HG02852 (cell line): ENCODE results near the gene PI4K2B.
"Not testable (repeated sequence)": the region's sequence is repeated elsewhere in the genome, so short reads cannot be mapped to it uniquely, and the experiment has no call there.

Experiments
- ATAC-seq: cut with Tn5 transposase; IDR thresholded peaks from one replicate; pipeline ENCODE4 v1.9.1; 2021; ENCODE audit warnings: mild to moderate bottlenecking, moderate library complexity; ENCODE audit not compliant: unreplicated experiment

PI4K2B gene

GRCh38 chr4:25302626-25303025 is 68.8 kb downstream of the PI4K2B start:
- no peak for ATAC-seq

- ATAC-seq = no peak
Measured at GRCh38 chr4:25303578-25303977, 69.7 kb downstream of the PI4K2B start.

GRCh38 chr4:25306518-25307057 is 72.8 kb downstream of the PI4K2B start:
- ATAC-seq = no peak

GRCh38 chr4:25307596-25307995 is 73.8 kb downstream of the PI4K2B start:
- no peak for ATAC-seq

- no peak for ATAC-seq
Measured at GRCh38 chr4:25308306-25308705, 74.5 kb downstream of the PI4K2B start.

- ATAC-seq = no peak
Measured at GRCh38 chr4:25308761-25309160, 74.9 kb downstream of the PI4K2B start.

GRCh38 chr4:25310066-25310802 is 76.4 kb downstream of the PI4K2B start:
- peak; percentile 60 for ATAC-seq

GRCh38 chr4:25310803-25311166 is 77.0 kb downstream of the PI4K2B start:
- ATAC-seq = peak; percentile 13

GRCh38 chr4:25312496-25313200 is 78.8 kb downstream of the PI4K2B start, which contains the start of gene ZCCHC4:
TSS of gene ZCCHC4 (plus strand) at chr4:25312774. CDS start at chr4:25312810, 36 bp downstream.
- peak; percentile 77 for ATAC-seq

- ATAC-seq = no peak
Measured at GRCh38 chr4:25313201-25313895, 79.5 kb downstream of the PI4K2B start.

GRCh38 chr4:25320336-25320735 is 86.5 kb downstream of the PI4K2B start:
- no peak for ATAC-seq

GRCh38 chr4:25320773-25321172 is 86.9 kb downstream of the PI4K2B start:
- ATAC-seq = no peak

- peak; percentile 67 for ATAC-seq
Measured at GRCh38 chr4:25321703-25322102, 87.9 kb downstream of the PI4K2B start.

- not testable (repeated sequence) for ATAC-seq
Measured at GRCh38 chr4:25328463-25328862, 94.6 kb downstream of the PI4K2B start.
